HG03565 (cell line): ENCODE results near the gene SPTLC3.

Experiments
- ATAC-seq: cut with Tn5 transposase; IDR thresholded peaks from one replicate; pipeline ENCODE4 v1.9.1; 2021; ENCODE audit warnings: mild to moderate bottlenecking, moderate library complexity; ENCODE audit not compliant: unreplicated experiment

The SPTLC3 gene

GRCh38 chr20:13130061-13130706 is 121.4 kb downstream of the SPTLC3 start:
- ATAC-seq = no peak

DNA sequence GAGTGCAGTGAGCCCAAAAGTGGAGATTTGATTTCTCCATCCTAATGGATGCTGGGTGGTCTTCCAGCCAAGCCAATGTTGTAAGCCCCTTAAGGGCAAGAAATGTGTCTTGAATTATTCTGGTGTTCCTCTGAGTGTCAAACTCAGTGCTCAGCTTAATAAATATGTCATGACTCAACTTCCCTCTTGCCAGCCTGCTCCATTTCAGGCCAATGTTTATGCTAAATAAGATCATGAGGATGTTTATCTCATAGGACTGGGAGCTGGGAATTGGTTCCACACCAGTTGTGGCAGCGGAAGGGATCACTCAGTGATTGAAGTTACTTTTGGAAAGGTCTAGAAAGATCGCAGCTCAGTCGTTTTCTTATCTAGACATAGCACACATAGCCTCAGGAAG is 121.9 kb downstream of the SPTLC3 start:
- ATAC-seq = no peak

DNA sequence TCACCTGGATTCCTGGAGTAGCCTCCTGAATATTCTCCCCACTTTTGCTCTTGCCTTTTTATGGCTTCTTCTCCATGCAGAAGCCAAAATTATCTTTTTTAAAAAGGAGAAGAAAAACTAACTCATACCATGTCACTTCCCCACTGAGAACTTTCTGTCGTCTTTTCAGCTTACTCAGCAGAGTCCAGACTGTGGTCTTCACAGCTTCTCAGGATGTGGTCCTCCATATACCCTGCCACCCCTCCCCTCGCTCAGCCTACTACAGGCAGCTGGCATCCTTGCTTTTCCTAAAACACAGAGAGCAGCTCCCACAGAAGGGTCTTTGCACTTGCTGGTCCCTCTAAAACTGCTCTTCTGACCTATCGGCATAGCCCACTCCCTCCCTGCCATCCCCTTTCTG is 122.9 kb downstream of the SPTLC3 start:
- no peak for ATAC-seq

DNA sequence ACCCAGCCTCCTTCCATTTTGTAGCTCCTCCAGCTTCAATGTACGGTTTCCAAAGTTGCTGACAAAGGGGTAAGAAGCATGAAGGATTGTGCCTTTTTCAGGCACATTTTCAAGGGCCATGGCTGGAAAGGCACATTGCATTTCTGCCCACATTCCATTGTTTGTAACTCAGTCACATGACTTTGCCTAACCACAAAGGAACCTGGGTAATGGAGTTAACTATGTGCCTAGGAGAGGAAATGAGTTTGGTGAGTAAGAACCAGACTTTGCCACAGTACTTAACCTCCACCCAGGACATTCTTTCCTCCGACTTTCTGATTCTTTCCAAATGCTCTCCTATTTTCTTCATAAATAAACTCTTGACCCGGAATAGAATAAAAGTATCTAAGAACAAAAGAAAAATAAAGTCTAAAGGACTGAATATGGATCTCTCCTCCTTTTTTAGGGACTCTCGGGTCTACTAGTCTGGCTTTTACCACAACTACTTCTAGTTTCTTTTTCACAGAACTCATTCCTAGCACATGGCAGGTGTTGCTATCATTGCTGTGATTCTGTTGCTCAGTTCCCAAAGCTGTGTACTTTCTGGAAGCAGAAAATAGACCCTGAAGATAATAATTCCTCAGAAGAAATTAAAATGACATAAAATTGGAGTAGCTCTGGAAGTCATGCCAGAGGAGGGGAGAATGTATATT is 130.8 kb downstream of the SPTLC3 start:
- no peak for ATAC-seq

GRCh38 chr20:13140201-13140600 is 131.4 kb downstream of the SPTLC3 start:
- ATAC-seq = no peak

DNA sequence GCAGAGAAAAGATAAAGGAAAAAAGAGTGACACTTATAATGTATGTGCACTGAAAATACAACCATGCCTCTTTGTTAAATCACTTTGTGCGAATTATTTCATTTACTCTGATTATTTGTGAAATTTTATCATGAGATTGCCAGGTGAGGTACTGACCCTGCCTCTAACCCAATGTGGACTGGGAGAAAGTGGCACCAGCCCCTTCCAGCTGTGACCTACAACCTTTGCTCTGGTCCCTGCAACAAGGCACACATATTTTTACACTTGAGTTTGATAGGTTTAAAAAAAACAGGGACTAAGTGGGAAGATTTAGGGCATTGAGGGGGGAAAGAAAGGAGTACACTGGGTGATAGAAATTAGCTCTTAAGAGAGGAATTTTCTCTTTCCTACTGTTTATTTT is 132.0 kb downstream of the SPTLC3 start:
- ATAC-seq = no peak

DNA sequence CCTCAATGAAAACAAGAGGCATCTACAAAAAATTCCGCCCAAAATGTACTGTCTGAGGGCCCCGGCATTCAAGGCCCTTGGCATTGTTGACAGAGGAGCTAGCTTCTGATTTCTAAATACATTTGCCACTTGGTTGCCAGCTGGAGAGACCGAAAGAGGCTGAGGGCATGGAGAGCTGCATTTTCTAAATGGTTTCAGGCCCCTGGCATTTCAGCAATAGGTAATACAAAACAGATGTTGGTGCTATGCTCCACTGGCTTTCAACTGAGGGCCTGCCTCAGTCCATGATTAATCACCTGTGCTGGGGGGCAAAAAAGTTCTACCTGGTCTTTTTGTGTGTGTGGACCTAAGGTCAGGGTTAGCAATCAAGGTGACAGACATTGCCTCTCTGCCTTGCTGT is 132.8 kb downstream of the SPTLC3 start:
- ATAC-seq = no peak

GRCh38 chr20:13142143-13142542 is 133.4 kb downstream of the SPTLC3 start:
- no peak for ATAC-seq

DNA sequence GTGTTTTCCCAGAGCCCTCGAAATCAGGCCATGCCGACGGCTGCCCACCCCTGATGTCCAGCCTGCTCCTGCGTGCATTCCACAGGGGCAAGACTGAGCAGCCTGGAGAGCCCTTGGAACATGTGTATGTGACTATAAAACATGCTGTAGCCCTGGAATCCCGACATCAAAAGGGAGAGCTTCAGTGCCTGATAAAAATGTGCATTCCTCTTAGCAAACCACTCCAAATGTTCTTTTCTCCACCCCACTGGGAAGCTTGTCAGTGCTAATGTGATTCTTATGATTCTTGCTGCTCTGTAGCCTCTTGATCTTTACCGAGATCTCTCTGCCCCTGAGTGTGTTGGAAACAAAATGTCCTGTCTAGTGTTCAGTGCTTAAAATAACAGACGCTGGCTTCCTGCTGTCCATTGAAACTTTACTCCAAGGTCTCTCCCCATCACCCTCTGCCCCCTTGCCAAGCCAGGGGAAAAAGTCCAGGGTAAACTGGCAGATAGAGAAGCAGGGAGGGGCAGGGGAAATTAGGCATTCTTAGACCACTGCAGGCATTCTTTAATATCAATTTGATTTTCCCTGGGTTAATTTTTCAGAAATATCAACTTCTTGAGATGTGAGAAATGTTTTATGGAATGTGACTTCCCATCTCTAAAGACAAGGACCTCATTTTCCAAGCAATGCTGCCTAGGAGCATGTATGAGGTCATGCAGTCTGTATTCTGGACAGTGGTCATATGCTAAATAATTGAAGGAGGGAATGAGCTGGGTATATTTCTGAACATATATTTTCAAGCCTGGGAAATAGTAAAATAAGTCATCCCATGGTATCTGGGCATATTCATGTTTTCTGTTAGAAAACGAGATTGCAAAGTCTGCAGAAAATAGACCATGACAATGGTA is 138.5 kb downstream of the SPTLC3 start:
- no peak for ATAC-seq

DNA sequence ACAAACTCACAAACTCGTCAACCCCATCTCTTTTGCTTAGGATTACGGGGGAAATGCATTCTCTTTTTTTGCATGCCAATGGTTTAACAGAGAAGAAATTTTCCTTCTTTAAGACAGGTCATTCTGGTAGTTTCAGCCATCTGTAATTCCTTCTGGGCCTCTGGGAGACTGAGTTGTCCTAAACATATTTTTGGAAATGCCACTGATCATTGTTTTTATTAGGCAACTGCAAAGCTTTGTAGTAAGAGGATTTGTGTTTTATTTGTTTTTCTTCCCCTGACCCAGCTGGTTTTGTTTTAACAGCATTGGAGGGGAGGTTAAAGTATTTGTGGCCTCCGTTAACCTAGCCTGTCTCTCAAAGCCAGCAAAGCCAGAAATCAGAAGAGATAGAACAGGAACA is 139.2 kb downstream of the SPTLC3 start:
- no peak for ATAC-seq

GRCh38 chr20:13148402-13148801 is 139.6 kb downstream of the SPTLC3 start:
- no peak for ATAC-seq

DNA sequence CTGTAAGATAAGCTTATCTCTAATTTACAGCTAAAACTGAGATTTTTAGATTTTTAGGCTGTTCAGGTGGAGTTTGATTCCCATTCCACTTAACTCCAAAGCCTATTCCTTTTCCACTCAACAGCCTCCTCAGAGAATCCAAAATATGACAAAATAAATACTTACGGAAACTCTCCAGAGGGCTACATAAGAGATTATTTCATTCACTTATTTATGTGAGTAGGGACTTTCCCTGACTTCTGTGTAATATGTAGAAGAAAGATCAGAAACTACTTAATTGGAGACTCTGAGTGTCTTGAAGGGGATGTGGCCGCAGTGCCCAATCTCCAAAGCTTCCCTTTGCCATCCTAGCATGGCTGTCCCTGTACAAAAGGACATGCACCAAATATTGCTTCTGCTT is 140.2 kb downstream of the SPTLC3 start:
- no peak for ATAC-seq

GRCh38 chr20:13149371-13150105 is 140.8 kb downstream of the SPTLC3 start:
- ATAC-seq = no peak

DNA sequence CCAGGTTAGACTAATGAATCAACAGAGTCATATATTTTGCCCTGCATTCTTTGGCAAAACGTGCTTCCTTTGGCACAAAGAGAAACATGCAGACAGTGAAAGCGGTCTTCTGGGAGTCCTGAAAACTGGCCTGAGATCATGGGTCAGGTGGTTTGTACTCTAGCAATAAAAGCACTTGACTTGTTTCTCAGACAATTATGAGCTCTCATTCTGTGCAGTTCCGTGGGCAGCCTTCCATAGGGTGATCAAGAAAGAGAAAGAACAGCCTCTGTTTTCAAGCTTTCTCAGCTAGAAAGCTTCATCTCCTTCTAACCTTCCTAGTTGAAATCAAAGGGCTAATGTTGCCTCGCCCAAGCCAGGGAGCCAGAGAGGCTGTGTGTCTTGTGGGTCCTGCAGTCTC is 149.6 kb downstream of the SPTLC3 start:
- ATAC-seq = no peak

- no peak for ATAC-seq
Measured at GRCh38 chr20:13159889-13160288, 151.1 kb downstream of the SPTLC3 start.

DNA sequence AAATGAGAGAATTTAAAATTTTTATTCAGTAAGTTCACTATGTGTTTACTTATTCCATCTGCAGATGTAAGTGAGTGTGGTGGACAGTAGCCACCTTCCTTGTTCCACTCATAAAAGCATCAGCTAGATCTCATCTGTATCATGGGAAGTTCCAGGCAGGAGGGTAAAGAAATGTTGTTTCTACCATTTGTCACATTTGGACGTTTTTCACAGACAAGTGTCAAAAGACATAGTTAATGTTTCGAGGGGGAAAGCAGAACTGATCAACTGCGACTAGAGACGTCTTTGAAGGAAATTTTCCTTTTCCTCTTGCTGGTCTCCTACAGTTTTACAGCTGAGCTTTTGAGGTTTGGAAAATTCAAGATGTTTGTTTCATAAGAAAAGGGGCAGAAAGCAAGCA is 156.4 kb downstream of the SPTLC3 start:
- no peak for ATAC-seq

- ATAC-seq = no peak
Measured at GRCh38 chr20:13166011-13166410, 157.2 kb downstream of the SPTLC3 start.

DNA sequence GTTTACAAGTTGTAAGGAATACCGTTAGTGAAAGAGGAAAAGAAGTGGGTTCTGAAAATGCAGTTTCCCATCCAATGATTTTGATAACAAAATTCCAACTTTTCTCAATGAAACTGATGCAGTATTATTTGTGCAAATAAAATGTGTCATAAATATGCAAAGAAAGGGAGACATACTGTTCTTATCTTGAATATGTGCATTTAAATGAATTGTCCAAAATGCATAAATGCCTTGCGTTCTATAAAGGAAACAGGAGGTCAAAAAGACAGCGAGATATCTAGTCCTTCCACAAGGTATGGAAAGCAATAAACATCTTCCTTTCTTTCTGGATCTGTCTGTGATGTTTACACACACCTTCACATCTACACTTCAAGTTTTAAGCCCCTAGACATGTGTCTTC is 157.7 kb downstream of the SPTLC3 start:
- no peak for ATAC-seq

- no peak for ATAC-seq
Measured at GRCh38 chr20:13169086-13169485, 160.3 kb downstream of the SPTLC3 start.

- ATAC-seq = no peak
Measured at GRCh38 chr20:13170771-13171170, 162.0 kb downstream of the SPTLC3 start.

GRCh38 chr20:13173201-13173600 is 164.4 kb downstream of the SPTLC3 start:
- ATAC-seq = no peak
